ENCODE results near the gene IP6K1. TPM values are rescaled to one million over a fixed set of nuclear protein-coding genes. Genes with fewer than 3 reads are reported as not detected.
"Not testable (repeated sequence)": the region's sequence is repeated elsewhere in the genome, so short reads cannot be mapped to it uniquely, and the experiment has no call there.

IP6K1 gene
- total RNA-seq, 1 experiment from 2014 or later = 42.2 TPM

DNA sequence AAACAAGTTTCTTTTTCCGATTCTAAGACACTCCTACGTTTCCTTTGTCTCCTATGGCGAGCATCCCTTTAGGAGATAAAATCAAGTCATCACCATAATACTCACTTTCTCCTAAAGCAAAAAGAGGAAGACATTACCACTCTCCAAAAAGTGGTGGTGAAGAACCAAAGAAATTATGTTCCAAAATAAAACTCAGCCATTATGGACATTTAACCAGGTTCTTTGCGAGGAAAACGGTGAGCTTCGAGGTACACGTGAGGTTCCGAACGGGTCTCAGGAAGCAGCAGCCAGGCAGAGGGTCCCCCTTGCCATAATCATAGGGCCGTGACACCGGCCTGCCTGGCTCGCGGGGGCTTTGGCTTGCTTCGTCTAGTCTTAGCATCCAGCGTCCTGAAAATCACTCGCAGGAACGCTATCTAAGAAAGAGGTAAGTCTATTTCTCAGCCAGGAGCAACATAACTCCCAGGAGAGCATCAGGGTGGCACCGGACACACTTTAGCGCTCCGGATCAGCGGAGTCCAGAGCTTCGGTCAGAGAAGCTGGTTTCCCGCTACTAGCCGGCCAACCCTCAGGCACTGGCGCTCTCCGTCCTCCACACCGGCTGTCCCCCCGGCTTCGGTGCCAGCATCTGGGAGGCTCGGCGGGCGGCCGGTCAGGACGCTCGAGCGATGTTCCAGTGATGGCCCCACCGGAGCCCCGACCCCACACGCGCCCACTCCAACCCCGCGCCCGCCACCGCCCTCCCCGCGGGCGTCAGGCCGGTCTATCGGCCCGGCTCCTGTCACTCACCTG lies 581 bp downstream of the IP6K1 start:
- WGBS (ENCODE audit: extremely low coverage, insufficient read length, low lambda C conversion rate) = no CpG with 5 or more reads among the region's 50 CpGs
- peak overlapping the region; percentile 62 to 87 (median 83); a peak in 4 of 7 replicates for H3K27ac Mint-ChIP-seq
- Histone ChIP-seq H3K9ac (ENCODE audit: extremely low read depth, insufficient read length, low read length) (peak overlapping the region; percentile 87), H2BK120ac (ENCODE audit: low read depth, low read length, poor library complexity, severe bottlenecking) (no peak overlapping the region), H2BK20ac (ENCODE audit: low read depth, low read length, poor library complexity, severe bottlenecking) (no peak overlapping the region), H3K23me2 (ENCODE audit: insufficient read length, low read depth, low read length, poor library complexity, severe bottlenecking) (peaks cover 5% of the 10 kb centered on the region), H2BK12ac (ENCODE audit: insufficient read length, low read depth, low read length) (no peak overlapping the region), H3K27me3 (ENCODE audit: insufficient read depth, low read length) (no peaks in the 10 kb centered on the region; the same call in 1 of the 2 replicates), H3K56ac (ENCODE audit: insufficient read length, low read depth, low read length) (no peak overlapping the region), H3K79me1 (ENCODE audit: insufficient read depth, low read depth, low read length, poor library complexity, severe bottlenecking) (peaks cover 6% of the 10 kb centered on the region), H4K91ac (ENCODE audit: insufficient read length, low read depth, low read length) (no peak overlapping the region), H4K8ac (replicated peaks; ENCODE audit: insufficient read length, low read depth, low read length) (no peak overlapping the region), H2AFZ (ENCODE audit: low read length) (no peak overlapping the region), H2BK5ac (ENCODE audit: insufficient read length, low read length) (no peak overlapping the region), H3K23ac (ENCODE audit: insufficient read length, low read depth, low read length) (no peak overlapping the region), H3T11ph (ENCODE audit: low read length) (no peak overlapping the region), H3K79me2 (ENCODE audit: insufficient read depth, low read length) (peaks cover 2% of the 10 kb centered on the region; the same call in 1 of the 2 replicates), H3K27ac (ENCODE audit: insufficient read length, low read depth, low read length) (no peak overlapping the region), H3K4me2 (ENCODE audit: insufficient read depth, insufficient read length, low read length) (peak overlapping the region; percentile 73), H3K14ac (ENCODE audit: insufficient read depth, low read length) (no peak overlapping the region), H4K20me1 (ENCODE audit: control insufficient read depth, insufficient read depth, insufficient read length) (no peaks in the 10 kb centered on the region), H2AK5ac (ENCODE audit: insufficient read length, low read length) (no peak overlapping the region), H3K18ac (ENCODE audit: insufficient read length, low read depth, low read length) (no peak overlapping the region), H3K4me1 (ENCODE audit: insufficient read depth, low read length) (no peaks in the 10 kb centered on the region), H3K4ac (ENCODE audit: low read depth, low read length) (no peak overlapping the region), H2BK15ac (ENCODE audit: low read depth, low read length) (no peak overlapping the region), H4K5ac (ENCODE audit: insufficient read length, low read depth, low read length) (no peak overlapping the region), H3K9me3 (ENCODE audit: control insufficient read depth, low read depth, low read length) (no peaks in the 10 kb centered on the region)
- peak overlapping the region; percentile 87 to 92 for H3K4me3 Mint-ChIP-seq
- DNase-seq = no peak
- H3K9me3 Mint-ChIP-seq = no peaks in the 10 kb centered on the region; a peak in 1 of 5 replicates
- peaks cover 13 to 19% of the 10 kb centered on the region in 2 experiments for H3K4me1 Mint-ChIP-seq
- TF ChIP-seq, protein P1, sequence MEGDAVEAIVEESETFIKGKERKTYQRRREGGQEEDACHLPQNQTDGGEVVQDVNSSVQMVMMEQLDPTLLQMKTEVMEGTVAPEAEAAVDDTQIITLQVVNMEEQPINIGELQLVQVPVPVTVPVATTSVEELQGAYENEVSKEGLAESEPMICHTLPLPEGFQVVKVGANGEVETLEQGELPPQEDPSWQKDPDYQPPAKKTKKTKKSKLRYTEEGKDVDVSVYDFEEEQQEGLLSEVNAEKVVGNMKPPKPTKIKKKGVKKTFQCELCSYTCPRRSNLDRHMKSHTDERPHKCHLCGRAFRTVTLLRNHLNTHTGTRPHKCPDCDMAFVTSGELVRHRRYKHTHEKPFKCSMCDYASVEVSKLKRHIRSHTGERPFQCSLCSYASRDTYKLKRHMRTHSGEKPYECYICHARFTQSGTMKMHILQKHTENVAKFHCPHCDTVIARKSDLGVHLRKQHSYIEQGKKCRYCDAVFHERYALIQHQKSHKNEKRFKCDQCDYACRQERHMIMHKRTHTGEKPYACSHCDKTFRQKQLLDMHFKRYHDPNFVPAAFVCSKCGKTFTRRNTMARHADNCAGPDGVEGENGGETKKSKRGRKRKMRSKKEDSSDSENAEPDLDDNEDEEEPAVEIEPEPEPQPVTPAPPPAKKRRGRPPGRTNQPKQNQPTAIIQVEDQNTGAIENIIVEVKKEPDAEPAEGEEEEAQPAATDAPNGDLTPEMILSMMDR (conservative IDR thresholded peaks at IDR 0.05) = no peak
- H3K36me3 Mint-ChIP-seq (ENCODE audit: insufficient read depth in 1 of 3, low read depth in 3 of 3) = peaks cover 12 to 31% (median 27%) of the 10 kb centered on the region in 3 experiments
- H3K27me3 Mint-ChIP-seq (ENCODE audit: low read depth) = no peaks in the 10 kb centered on the region; the same call in 1 of the 2 replicates

DNA sequence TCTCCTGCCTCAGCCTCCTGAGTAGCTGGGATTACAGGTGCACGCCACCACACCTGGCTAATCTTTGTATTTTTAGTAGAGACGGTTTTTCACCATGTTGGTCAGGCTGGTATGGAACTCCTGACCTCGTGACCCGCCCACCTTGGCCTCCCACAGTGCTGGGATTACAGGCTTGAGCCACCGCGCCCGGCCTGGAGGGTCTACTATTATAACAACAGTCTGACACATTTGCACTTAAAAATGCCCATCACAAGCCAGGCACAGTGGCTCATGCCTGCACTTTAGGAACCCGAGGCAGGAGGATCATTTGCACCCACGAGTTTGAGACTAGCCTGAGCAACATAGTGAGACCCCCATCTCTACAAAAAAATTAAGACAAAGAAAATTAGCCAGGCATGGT lies 4.1 kb downstream of the IP6K1 start:
- not testable (repeated sequence) for H2BK15ac ChIP-seq (ENCODE audit: low read depth, low read length)
- WGBS (ENCODE audit: extremely low coverage, insufficient read length, low lambda C conversion rate) = no CpG with 5 or more reads among the region's 9 CpGs

More for the DNA sequence above, 4.1 kb downstream of the IP6K1 start:
- not testable (repeated sequence) for H3K18ac ChIP-seq (ENCODE audit: insufficient read length, low read depth, low read length); H2AK5ac ChIP-seq (ENCODE audit: insufficient read length, low read length); H3K27me3 Mint-ChIP-seq (ENCODE audit: low read depth); H3K23ac ChIP-seq (ENCODE audit: insufficient read length, low read depth, low read length); H3T11ph ChIP-seq (ENCODE audit: low read length); DNase-seq; H4K91ac ChIP-seq (ENCODE audit: insufficient read length, low read depth, low read length); H2BK12ac ChIP-seq (ENCODE audit: insufficient read length, low read depth, low read length); H2BK5ac ChIP-seq (ENCODE audit: insufficient read length, low read length); H3K4me1 ChIP-seq (ENCODE audit: insufficient read depth, low read length); H4K8ac ChIP-seq (replicated peaks; ENCODE audit: insufficient read length, low read depth, low read length); H3K4me2 ChIP-seq (ENCODE audit: insufficient read depth, insufficient read length, low read length); H3K9me3 ChIP-seq (ENCODE audit: control insufficient read depth, low read depth, low read length); H3K9me3 Mint-ChIP-seq; H3K79me2 ChIP-seq (ENCODE audit: insufficient read depth, low read length); H4K20me1 ChIP-seq (ENCODE audit: control insufficient read depth, insufficient read depth, insufficient read length); H3K4ac ChIP-seq (ENCODE audit: low read depth, low read length); H2AFZ ChIP-seq (ENCODE audit: low read length); H2BK120ac ChIP-seq (ENCODE audit: low read depth, low read length, poor library complexity, severe bottlenecking); H3K9ac ChIP-seq (ENCODE audit: extremely low read depth, insufficient read length, low read length); H3K56ac ChIP-seq (ENCODE audit: insufficient read length, low read depth, low read length); H3K23me2 ChIP-seq (ENCODE audit: insufficient read length, low read depth, low read length, poor library complexity, severe bottlenecking); H3K14ac ChIP-seq (ENCODE audit: insufficient read depth, low read length); H3K27me3 ChIP-seq (ENCODE audit: insufficient read depth, low read length); H3K79me1 ChIP-seq (ENCODE audit: insufficient read depth, low read depth, low read length, poor library complexity, severe bottlenecking); H2BK20ac ChIP-seq (ENCODE audit: low read depth, low read length, poor library complexity, severe bottlenecking); H3K27ac ChIP-seq (ENCODE audit: insufficient read length, low read depth, low read length); H3K4me3 Mint-ChIP-seq; H4K5ac ChIP-seq (ENCODE audit: insufficient read length, low read depth, low read length)
- peaks cover 18 to 45% (median 43%) of the 10 kb centered on the region in 3 experiments for H3K36me3 Mint-ChIP-seq (ENCODE audit: insufficient read depth in 1 of 3, low read depth in 3 of 3)
- peak overlapping the region in 1 of 3 experiments; percentile 53; a peak in 1 of 7 replicates for H3K27ac Mint-ChIP-seq
- H3K4me1 Mint-ChIP-seq = peaks cover 12 to 14% of the 10 kb centered on the region in 2 experiments
